MM.1S (cell line): ENCODE data around the gene GAL3ST1.
A peak's percentile ranks its signal among the peaks of the same experiment; 100 is the strongest.

Experiments used
- DNase-seq: peaks from one replicate; pipeline ENCODE4 v3.0.0-alpha.2; 2015
- H2AFZ ChIP-seq: fragments of 300-600 bp; sonication (generic); 2 replicates; pipeline ENCODE4 v1.6.0; 2016; ENCODE audit warnings: antibody characterized with exemption, low read length
- H3F3A ChIP-seq: fragments of 300-600 bp; sonication (generic); 2 replicates; pipeline ENCODE4 v1.6.1; 2016; ENCODE audit warnings: mild to moderate bottlenecking, antibody characterized with exemption, low read length, moderate library complexity, mixed read lengths; ENCODE audit not compliant: insufficient read depth
- H3K27ac ChIP-seq: fragments of 300-600 bp; sonication (generic); 2 replicates; pipeline ENCODE4 v1.5.1; 2016; ENCODE audit warnings: mild to moderate bottlenecking, low read length
- H3K27me3 ChIP-seq: fragments of 300-600 bp; sonication (generic); replicated peaks from 2 replicates; pipeline ENCODE4 v1.6.0; 2016; ENCODE audit warnings: low read length; ENCODE audit not compliant: insufficient read depth
- H3K36me3 ChIP-seq: fragments of 300-600 bp; sonication (generic); replicated peaks from 2 replicates; pipeline ENCODE4 v1.6.1; 2016; ENCODE audit warnings: mild to moderate bottlenecking, low read length, mixed read lengths; ENCODE audit not compliant: insufficient read depth
- H3K4me1 ChIP-seq: fragments of 300-600 bp; sonication (generic); 2 replicates; pipeline ENCODE4 v1.6.1; 2016; ENCODE audit warnings: low read length, mixed read lengths
- H3K4me2 ChIP-seq: fragments of 300-600 bp; sonication (generic); 2 replicates; pipeline ENCODE4 v1.6.0; 2016; ENCODE audit warnings: low read depth, low read length
- H3K4me3 ChIP-seq: fragments of 300-600 bp; sonication (generic); 2 replicates; pipeline ENCODE4 v1.5.1; 2016; ENCODE audit warnings: low read length, mixed read lengths
- H3K79me2 ChIP-seq: fragments of 300-600 bp; sonication (generic); 2 replicates; pipeline ENCODE4 v1.6.1; 2016; ENCODE audit warnings: mixed run types, low read length, mixed read lengths
- H3K9ac ChIP-seq: fragments of 300-600 bp; sonication (generic); 2 replicates; pipeline ENCODE4 v1.6.1; 2016; ENCODE audit warnings: low read length, mixed read lengths
- H3K9me2 ChIP-seq: fragments of 300-600 bp; sonication (generic); replicated peaks from 2 replicates; pipeline ENCODE4 v1.6.1; 2016; ENCODE audit warnings: mild to moderate bottlenecking, low read length, mixed read lengths; ENCODE audit not compliant: insufficient read depth
- H3K9me3 ChIP-seq: fragments of 300-600 bp; sonication (generic); replicated peaks from 2 replicates; pipeline ENCODE4 v1.6.1; 2016; ENCODE audit warnings: mild to moderate bottlenecking, low read length, mixed read lengths; ENCODE audit not compliant: insufficient read depth
- H4K20me1 ChIP-seq: fragments of 300-600 bp; sonication (generic); 2 replicates; pipeline ENCODE4 v1.6.1; 2016; ENCODE audit warnings: mild to moderate bottlenecking, low read length, moderate library complexity, mixed read lengths; ENCODE audit not compliant: insufficient read depth
- EZH2 ChIP-seq: fragments of 300-600 bp; sonication (generic); optimal IDR thresholded peaks from 2 replicates; pipeline ENCODE3; 2017; ENCODE audit warnings: low read depth, mild to moderate bottlenecking, antibody characterized with exemption, low read length, mixed read lengths
- EZH2phosphoT487 ChIP-seq: fragments of 300-600 bp; sonication (generic); IDR thresholded peaks from 2 replicates; pipeline ENCODE4 v1.6.1; 2018; ENCODE audit warnings: antibody characterized with exemption, low read length
- TF ChIP-seq, protein P1 (sequence below): fragments of 300-600 bp; sonication (generic); IDR thresholded peaks from 2 replicates; pipeline ENCODE4 v1.5.1; 2016; ENCODE audit warnings: antibody characterized with exemption, low read length, mixed read lengths

Gene GAL3ST1

DNA sequence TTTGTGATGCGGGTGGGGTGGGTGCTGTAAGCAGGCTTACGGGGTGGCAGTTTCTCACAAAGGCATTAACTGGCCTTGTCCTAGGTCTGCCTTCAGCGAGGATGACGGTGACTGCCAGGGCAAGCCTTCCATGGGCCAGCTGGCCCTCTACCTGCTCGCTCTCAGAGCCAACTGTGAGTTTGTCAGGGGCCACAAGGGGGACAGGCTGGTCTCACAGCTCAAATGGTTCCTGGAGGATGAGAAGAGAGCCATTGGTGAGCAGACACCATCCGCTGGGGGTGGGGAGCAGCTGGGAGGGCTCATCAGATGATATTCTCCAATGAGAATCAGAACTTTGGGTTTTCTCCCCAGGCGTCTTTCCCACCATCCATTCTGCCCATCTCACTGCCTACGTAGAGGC is 38.3 kb upstream of the GAL3ST1 start:
- Histone ChIP-seq H3K9me3 (no peaks in the 10 kb centered on the region), H3K79me2 (peaks cover 11% of the 10 kb centered on the region), H3K9me2 (no peaks in the 10 kb centered on the region)

DNA sequence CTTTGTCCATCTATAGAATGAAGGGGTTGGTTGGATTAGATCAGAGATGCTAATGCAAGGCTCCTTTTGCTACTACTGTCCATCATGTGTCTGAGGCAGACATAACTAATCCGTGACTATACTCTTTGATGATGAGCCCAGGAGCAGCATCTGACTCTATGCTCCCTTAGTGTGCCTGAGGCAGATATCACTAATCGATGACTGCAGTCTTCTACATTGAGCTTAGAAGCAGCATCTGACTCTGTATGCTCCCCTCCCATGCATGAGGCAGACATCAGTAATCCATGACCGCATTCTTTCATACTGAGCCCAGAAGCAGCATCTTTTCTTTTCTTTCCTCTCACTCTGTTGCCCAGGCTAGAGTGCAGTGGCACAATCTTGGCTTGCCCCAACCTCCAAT is 36.7 kb upstream of the GAL3ST1 start:
- no peaks in the 10 kb centered on the region for H3K27me3 ChIP-seq
- H3K4me2 ChIP-seq = no peak overlapping the region
- no peaks in the 10 kb centered on the region for H4K20me1 ChIP-seq
- peaks cover 17% of the 10 kb centered on the region for H3K79me2 ChIP-seq
- no peak overlapping the region for H3K9ac ChIP-seq
- H3K9me3 ChIP-seq = no peaks in the 10 kb centered on the region
- no peak overlapping the region for H2AFZ ChIP-seq
- no peaks in the 10 kb centered on the region for H3K36me3 ChIP-seq
- DNase-seq = no peak
- peaks cover 33% of the 10 kb centered on the region for H3K4me1 ChIP-seq
- peaks cover 33% of the 10 kb centered on the region for H3F3A ChIP-seq
- TF ChIP-seq EZH2phosphoT487 (no peak), EZH2 (no peak)
- TF ChIP-seq, protein P1, sequence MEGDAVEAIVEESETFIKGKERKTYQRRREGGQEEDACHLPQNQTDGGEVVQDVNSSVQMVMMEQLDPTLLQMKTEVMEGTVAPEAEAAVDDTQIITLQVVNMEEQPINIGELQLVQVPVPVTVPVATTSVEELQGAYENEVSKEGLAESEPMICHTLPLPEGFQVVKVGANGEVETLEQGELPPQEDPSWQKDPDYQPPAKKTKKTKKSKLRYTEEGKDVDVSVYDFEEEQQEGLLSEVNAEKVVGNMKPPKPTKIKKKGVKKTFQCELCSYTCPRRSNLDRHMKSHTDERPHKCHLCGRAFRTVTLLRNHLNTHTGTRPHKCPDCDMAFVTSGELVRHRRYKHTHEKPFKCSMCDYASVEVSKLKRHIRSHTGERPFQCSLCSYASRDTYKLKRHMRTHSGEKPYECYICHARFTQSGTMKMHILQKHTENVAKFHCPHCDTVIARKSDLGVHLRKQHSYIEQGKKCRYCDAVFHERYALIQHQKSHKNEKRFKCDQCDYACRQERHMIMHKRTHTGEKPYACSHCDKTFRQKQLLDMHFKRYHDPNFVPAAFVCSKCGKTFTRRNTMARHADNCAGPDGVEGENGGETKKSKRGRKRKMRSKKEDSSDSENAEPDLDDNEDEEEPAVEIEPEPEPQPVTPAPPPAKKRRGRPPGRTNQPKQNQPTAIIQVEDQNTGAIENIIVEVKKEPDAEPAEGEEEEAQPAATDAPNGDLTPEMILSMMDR = no peak
- H3K27ac ChIP-seq = no peak overlapping the region
- H3K9me2 ChIP-seq = no peaks in the 10 kb centered on the region
- no peak overlapping the region for H3K4me3 ChIP-seq

More for the DNA sequence above, 38.3 kb upstream of the GAL3ST1 start:
- no peak for TF ChIP-seq EZH2
- TF ChIP-seq EZH2phosphoT487 = no peak
- no peak overlapping the region for H3K27ac ChIP-seq
- H3F3A ChIP-seq = peaks cover 22% of the 10 kb centered on the region
- H3K36me3 ChIP-seq = no peaks in the 10 kb centered on the region
- no peaks in the 10 kb centered on the region for H3K27me3 ChIP-seq
- DNase-seq = no peak
- H3K4me3 ChIP-seq = no peak overlapping the region
- H3K4me1 ChIP-seq = peaks cover 26% of the 10 kb centered on the region
- H2AFZ ChIP-seq = no peak overlapping the region
- no peak overlapping the region for H3K4me2 ChIP-seq
- H4K20me1 ChIP-seq = no peaks in the 10 kb centered on the region
- no peak overlapping the region for H3K9ac ChIP-seq

DNA sequence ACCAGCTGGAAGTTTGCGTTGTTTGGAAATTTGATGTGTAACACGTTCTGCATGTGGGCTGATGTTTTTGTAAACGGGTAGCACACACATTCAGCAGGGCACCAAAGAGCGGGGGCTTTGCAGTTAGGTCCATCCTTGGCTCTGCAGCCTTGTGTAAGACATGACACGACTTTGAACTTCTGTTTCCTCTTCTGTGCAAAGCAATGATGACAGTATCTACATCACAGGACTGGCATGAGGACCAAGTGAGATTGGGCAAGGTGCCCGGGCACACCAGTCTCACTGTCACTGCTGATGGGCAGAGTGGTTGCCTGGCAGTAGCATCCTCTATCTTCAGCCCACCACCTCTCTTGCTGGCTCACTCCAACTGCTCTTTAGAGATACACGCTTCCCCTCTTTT is 35.8 kb upstream of the GAL3ST1 start:
- H3K9ac ChIP-seq = no peak overlapping the region
- DNase-seq = no peak
- peak overlapping the region; percentile 90; the same call in 1 of the 2 replicates for H3K27ac ChIP-seq
- peaks cover 39% of the 10 kb centered on the region for H3K4me1 ChIP-seq
- peaks cover 37% of the 10 kb centered on the region for H3F3A ChIP-seq
- no peak overlapping the region for H2AFZ ChIP-seq
- H3K36me3 ChIP-seq = no peaks in the 10 kb centered on the region
- no peaks in the 10 kb centered on the region for H3K9me3 ChIP-seq
- no peaks in the 10 kb centered on the region for H4K20me1 ChIP-seq
- peaks cover 17% of the 10 kb centered on the region for H3K79me2 ChIP-seq
- TF ChIP-seq, protein P1 = no peak
- TF ChIP-seq EZH2phosphoT487 = no peak
- no peak for TF ChIP-seq EZH2
- no peak overlapping the region for H3K4me3 ChIP-seq
- no peaks in the 10 kb centered on the region for H3K27me3 ChIP-seq
- H3K4me2 ChIP-seq = peak overlapping the region; percentile 98; the same call in 1 of the 2 replicates
- H3K9me2 ChIP-seq = no peaks in the 10 kb centered on the region
